Non-pigmented ciliary epithelial cell (primary cell): Measurements from ENCODE around the gene PDE4D.

Experiments
- DNase-seq: peaks from one replicate; pipeline ENCODE4 v3.0.0-alpha.2; 2010; ENCODE audit warnings: low read depth

The PDE4D gene

DNA sequence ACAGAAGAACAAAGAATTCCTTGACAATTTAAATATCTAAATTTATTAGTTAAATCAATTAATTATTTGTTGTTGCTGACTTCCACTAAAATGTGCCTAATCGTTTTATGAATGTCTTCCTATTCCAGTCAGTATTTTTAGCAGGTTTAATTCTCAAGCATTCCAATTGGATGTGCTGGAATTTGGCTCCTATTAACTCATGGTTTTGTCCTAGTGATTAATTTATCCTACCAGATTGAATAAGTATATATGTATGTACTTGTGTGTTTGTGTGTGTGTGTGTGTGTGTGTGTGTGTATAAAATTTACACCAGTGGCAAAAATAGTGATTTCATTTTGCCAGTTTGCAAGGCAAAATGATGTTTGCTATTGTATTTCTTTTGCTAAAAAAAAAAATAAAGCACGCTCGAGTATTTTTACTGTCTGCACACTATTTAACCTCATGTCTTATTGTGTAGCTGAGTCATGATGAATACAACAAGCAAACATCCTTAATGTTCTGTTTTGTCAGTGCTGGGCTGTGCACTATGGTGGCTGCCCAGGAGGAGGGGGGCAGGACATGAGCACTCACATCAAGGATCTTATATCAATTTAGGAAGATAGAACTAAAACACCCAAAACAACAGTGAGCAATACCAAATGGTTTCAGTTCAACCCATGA is 375.5 kb downstream of the PDE4D start:
- peak; percentile 43 for DNase-seq

DNA sequence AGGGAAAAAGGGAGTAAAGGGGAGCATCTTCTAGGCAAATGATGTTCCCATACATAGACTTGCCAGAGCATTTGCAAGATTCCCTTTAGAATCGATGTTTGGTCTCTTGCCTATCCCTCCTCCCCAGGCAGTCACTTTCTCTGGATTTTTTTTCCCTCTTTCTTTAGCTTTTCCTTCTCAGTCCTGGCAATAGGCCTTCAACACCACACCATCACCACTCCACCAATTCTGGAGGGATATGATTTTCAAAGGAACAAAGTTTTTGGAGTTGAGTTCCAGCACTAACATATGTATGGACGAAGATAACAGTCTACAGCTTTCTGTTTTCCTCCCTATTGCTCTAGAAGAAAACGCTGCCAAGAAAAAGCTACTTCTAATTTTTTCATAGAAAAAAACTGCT is 377.4 kb downstream of the PDE4D start:
- no peak for DNase-seq

DNA sequence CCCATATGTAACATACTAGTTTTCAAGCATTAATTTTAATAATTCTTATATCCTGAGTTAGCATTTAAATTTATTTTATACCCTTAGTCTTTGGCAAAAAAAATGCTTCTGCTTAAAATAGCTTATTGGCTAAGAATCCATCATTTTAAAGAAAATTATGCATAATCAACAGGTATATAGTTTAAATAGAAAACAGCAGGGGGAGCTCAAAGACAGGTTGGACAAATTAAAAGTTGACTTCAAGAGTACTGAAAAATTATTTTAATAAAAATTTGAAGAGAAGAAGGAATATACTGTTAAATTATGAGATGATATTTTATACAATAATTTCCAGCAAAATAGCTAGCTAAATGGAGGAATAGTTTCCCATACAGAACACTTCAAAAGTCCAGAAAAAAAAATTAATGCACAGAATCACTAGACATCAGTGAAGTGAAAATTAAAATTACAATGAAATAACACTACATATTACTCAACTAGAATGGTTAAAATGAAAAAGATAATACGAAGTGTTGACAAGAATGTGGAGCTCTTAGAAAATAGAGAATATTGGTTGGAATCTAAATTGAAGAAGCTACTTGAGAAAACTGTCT is 387.1 kb downstream of the PDE4D start:
- DNase-seq = no peak

DNA sequence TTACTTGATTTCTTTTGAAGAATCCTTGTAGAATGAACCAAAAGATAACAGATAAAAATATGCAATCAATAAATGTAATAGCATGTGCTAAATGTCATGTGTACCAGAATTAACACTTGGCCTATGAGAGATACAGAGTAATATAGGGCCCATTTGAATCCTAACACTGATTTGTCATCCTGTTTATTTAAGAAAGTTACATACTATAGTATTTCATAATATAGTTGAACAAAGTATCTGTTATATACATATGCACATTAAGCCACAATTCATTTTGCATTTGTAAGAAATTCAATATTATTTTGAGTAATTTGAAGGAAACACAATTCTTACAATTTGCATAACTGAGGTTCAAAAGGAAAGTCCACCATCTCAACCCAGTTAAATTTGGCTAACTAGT is 389.5 kb downstream of the PDE4D start:
- DNase-seq = no peak

DNA sequence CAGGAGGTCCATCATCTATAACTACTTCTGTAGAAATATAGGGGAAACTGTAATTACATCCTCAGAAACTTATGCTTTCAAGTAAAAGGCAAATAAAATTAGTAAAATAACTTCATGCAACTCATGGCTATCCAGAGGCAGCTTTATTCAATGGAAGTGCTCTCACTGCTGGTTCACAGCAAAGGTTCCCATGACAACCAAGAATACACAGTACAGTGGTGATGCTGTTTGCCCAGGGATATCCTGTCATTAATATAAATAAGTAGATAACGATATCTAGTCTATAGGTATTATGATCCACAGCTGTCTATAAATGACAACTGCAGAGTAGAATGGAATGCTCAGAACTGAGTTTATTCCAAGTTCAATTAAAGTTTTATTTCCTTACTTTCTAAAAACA is 390.3 kb downstream of the PDE4D start:
- no peak for DNase-seq

DNA sequence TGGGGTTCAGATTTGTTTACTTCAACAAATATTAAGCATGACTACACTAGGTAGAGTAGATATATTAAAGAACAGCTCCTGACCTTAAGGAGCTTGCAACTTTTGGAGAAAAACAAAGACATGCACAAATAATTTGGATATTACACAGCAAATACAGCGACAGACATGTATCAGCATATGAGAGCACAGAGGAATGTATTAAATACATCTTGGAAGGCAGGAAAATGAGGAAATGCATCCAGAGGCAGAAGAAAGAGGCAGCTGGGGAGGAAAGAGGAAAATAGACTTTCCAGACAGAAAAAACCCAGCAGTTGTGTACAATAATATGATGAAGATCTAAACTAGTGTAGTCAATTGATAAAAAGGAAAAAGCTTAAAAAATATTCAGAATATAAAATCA is 392.2 kb downstream of the PDE4D start:
- DNase-seq = no peak

DNA sequence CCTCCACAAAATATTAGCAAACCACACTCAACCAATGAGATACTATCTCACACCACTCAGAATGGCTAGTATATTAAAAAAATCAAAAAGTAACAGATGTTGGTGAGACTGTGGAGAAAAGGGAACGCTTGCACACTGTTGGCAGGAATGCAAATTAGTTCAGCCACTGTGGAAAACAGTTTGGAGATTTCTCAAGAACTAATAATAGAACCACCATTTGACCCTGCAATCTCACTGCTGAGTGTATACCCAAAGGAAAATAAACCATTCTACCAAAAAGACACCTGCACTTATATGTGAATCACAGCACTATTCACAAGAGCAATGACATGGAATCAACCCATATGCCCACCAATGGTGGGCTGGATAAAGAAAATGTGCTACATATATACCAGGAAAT is 393.5 kb downstream of the PDE4D start:
- no peak for DNase-seq

DNA sequence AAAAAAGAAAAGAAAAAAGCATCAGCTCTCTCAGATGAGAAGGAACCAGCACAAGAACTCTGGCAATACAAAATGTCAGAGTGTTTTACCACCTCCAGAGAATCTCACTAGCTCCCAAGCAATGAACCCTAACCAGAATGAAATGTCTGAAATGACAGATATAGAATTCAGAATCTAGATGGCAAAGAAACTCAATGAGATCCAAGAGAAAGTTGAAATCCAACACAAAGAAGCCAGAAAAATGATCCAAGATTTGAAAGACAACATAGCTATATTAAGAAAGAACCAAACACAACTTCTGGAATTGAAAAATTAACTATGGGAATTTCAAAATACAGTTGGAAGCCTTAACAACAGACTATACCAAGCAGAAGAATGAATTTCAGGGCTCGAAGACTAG is 396.3 kb downstream of the PDE4D start:
- DNase-seq = no peak

DNA sequence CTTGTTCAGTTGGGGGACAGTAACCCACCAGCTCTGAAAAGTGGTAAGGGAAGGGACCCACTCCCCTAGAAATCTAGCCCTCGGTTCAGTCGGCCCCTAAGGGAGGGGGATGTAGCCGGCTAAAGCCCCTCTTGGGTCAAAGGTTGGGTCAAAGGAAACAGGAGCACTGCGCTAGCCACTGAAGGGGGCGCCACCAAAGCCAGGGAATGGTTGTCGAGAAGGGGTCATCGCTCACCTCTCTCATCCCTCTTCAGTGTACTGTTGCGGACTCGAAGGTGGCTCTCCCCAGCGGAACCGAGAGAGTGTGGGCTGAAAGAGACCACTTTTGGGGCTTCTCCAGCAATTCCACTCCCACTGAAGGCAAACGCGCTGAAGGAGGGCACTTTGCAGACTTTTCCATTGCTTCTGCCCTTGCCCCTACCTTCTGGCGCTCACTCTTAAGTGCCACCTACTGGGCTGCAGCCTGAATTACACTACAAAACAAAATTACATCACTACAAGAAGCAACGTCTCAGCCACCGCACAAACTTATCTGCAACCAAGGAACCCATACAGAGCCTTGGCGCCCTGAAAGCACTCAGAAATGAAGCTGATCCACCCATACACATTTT is 396.9 kb downstream of the PDE4D start:
- no peak for DNase-seq

DNA sequence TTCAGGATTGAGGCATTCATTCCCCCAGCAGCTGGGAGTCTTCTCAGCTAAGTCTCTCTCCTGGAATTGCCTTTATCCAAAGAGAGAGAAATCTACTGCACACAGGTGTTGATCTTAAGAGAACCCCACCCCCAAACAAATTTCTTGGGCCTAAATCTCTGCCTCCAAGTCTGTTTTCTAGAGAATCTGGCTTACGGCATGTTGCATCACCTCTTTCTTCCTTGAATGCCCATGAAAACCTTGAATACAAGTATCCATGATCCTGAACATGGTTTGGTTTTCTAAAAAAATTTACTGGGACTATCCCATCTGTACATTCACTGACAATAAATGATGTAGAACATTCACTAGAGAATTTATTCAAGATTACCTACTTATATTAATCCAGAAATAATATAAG is 401.6 kb downstream of the PDE4D start:
- DNase-seq = no peak

DNA sequence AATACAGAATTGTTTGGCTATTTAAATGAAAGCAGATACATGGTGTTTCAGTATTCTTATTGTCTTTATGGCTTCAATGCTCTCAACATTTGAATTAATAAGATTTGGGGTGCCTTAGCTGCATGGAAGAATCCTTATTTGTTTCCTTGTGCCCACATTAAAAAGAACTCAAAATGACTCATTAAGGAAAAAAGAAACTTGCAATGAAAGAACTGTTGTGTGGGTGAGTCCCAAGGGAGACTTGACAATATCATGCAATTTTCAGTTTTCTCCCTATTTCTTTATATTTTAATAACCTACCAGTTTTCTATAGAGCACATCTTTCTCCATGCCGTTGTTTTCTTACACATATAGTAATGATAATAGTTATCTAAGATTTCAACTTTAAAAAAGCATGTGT is 404.0 kb downstream of the PDE4D start:
- DNase-seq = no peak

DNA sequence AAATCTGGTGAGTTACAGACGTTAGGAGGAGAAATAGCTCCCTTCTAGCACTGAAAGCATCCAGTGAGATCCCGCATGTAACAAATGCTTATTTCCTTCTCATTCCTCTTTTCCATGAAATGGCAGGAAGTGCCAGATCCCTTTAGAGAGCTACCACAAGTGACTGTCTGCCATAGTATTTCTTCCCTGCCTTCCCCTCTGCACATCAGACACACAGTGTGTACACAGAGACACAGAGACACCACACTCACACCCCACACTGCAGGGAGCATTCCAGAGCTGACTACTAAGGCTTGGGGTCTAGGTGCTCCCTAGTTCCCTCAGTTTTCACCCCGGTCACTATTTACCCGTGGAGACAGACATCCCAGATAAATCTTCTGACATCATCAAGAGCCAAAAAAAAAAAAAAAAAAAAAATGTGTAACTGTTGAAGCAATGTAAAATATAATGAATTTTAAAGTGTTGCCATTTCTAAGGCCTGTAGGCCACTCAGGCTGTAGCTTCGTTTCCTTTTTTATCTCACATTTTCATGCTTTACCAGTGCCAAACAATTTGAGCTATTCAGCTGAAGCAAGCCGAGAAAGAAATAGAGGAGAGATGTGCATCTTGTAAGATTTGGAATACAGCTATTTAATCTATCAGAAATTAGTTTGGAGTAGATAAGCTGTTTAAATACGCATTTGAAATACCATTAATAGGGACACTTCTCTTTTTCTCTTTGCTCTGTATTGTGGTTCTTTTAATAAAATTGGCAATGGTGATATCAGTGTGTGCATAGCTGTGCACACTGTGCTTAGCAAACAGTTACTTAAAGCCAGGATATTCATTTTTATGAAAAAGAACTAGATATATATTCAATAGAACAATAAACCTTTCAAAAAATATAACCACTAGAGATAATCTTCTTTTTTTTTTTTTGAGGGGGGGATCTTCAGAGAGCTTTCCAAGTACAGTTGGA is 405.5 kb downstream of the PDE4D start:
- no peak for DNase-seq

DNA sequence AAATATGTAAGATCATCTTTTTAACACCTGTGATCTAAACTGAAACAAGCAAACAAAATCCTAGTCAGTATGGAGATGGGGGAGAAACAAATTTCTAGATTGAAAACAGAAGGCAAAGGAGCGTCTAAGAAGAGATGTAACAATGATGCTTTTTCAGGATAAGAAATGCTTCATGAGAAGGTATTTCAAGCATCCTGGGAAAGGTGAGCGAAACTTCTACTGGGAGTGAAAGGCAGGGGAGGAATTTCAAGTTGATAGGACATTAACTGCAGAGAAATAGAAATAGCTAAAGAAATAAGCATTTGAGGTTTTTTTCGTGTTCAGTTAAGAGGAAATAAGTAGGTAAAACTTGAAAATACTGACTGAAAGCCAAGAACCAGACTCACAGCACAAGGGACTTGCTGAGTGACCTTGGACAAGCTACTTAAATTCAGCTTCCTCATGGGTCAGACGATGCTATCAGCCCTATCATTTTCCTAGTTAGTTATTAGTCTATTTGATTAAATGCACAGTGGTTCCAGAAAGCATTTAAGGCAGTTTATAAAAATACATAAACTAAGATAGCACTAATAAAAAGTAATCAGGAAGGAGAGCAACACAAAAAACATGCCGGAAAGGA is 406.3 kb downstream of the PDE4D start:
- DNase-seq = no peak

DNA sequence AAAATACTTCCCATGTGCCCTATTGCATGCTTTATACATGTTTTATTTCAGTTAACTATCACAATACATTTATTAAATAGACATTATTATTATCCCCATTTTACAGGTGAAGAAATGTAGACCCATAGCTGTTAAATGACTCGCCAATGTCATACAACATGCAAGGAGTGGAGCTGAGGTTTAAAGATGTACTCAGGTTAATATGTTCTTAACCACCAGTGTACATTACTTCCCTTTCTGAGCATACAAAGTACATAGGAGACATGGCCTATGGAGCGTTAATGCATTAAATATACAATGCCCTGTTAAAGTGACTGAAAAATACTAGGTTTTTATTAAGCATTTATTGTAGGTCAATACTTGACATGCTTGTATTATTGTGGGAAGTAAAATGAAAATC is 407.0 kb downstream of the PDE4D start:
- no peak for DNase-seq

DNA sequence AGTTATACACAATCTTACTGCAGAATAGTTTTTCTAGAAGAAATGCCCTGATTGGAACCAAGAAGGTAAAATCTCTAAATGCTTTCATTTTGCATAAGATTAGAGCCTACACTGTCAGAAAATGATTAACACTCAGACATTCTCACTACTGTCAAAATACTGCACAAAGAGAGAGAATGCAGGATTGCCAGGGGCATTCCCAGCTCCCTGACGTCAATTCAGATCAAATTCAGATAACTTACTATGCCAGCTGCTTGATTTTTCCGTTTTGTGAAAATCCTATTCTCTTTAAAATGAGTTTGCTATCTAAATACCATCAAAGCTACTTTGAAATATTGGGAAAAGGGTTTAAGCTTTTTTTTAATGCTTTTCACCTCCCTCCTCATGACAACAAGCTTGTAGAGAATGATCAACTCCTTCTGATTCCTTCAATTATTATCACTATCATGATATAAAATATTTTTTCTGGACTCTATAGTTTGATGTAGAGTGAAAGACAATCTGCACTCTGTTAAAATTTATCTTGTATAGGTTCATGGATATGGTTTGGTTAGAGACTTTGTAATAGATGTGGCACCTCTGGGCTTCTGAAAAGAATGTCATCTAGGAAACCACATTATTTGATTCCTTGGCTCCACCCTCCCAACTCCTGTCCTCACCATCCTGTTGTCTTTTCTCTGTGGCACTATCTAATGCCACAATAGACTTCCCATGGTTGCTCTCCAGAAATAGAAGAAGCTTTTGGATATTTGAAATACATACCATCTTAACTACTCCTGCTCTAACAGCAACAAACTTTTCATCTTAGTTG is 407.7 kb downstream of the PDE4D start:
- DNase-seq = no peak

DNA sequence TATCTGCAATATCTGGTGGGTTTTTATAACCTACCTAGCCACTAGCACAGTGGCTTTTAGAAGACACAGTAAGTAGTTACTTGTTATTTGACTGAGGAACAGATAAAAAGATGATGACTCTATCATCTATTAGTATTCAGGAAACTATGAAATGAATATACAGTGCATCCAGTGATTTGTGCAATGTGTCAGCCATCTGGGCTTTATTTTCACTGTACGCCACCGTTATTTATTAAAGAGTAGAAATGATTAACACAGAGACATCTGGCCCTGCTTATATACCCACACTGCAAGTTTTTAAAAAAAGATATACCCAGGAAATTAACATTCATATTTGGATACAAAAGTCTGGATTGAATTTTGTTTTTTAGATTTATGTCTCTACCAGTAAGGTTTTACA is 408.4 kb downstream of the PDE4D start:
- DNase-seq = no peak

DNA sequence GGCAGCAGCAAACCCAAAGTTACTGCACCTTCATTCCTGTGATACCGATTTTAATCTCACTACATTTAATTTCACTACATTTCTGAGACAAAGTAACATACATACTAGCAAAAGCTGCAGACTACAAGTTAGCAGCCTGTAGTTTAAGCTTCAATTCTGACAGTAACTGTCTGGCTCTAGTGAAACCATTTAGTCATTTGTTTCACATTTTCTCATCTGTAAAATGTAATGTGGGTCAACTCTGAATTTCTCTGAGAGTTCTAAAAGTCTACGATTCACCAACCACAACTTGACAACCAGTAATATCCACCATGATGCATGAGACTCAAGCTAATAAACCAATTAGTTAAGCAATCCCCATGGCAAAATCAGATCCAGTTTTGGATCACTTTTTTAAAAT is 408.9 kb downstream of the PDE4D start:
- DNase-seq = no peak

DNA sequence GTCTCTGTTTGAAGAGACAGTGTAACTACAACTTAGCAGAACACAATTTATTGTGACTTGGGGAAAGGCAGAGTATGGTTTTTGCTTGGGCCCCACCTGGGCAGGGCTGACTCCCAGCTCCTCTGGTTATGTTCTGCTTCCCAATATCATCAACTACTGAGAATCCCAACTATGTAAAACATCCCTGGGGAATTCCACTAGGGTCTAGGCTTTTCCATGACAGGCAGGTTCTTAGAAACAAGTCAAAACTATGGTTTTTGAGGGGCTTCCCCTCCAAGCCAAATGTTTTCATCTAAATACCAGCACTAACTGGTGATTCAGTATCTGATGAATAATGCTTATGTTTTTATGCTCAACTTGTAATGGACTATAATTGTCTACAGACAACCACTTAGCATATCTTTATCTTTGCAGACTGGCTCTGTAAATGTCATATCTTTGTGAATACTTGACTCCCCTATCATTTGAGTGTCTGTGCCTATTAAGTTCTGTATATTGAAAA is 409.5 kb downstream of the PDE4D start:
- DNase-seq = peak; percentile 45

DNA sequence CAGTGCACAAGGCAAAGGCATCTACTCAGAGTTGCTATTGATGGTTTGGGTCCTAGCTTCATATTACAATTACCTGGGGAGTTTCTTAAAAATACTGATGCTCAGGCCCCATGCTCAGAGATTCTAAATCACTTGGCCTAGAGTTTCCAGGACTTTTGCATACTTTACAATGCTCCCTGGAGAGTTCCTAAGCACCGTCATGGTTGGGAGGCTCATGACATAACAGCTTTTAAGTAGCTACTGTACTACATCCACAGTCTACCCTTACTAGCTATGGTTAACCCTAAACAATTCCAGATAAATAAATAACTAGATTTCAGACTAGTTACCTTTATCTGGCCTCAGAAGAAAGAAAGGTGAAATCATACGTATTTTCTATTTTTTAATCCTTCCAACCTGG is 414.4 kb downstream of the PDE4D start:
- DNase-seq = no peak

DNA sequence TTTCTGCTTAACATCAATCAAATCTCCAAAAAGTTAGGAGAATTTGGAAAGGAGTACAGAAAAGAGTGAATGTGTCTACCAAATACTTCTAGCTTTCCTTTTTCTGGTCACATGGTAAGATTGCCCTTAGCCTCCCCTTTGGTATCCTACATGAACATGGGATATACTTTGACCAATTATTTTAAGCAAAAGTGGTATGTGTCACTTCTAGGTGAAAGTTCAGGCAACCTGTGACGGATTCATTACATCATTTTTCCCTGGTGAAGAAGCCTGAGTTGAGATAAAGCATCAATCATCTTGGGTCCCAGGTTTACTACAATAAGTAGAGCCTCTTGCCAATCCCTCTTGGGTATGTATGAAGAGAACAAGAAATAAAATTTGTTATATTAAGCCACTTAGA is 419.2 kb downstream of the PDE4D start:
- DNase-seq = no peak

DNA sequence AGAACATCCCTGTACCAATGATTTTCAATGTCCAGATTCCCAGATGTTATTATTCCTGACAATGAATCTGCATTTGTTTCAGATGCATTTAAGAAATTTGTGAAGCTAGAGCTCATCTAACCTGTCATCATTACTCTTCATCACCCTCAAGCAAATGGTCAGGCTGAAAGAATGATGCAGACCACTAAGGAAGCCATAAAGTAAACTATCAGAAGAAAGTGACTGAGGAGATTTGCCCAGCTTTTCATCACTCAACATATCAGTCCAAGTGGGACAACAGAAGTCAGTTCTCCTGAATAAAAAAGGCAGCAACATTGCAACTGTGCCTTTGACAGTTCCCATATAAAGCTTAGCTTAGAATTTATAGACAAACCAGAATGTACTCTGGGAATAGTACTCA is 419.9 kb downstream of the PDE4D start:
- no peak for DNase-seq
